AG09319 (cell line): ENCODE results near the gene HOXA1.

Experiments
- DNase-seq: peaks from one replicate; pipeline ENCODE4 v3.0.0-alpha.2; 2010; ENCODE audit warnings: low read depth; ENCODE audit errors: extremely low read depth
- TF ChIP-seq, protein P1 (sequence below): IDR thresholded peaks from 2 replicates; pipeline ENCODE4 v1.5.1; 2011; ENCODE audit warnings: low read depth, mild to moderate bottlenecking, inconsistent platforms, low read length, moderate library complexity

HOXA1 gene

GRCh38 chr7:27114881-27115220 lies 19.1 kb upstream of the HOXA1 start:
- no peak for DNase-seq
- TF ChIP-seq, protein P1, sequence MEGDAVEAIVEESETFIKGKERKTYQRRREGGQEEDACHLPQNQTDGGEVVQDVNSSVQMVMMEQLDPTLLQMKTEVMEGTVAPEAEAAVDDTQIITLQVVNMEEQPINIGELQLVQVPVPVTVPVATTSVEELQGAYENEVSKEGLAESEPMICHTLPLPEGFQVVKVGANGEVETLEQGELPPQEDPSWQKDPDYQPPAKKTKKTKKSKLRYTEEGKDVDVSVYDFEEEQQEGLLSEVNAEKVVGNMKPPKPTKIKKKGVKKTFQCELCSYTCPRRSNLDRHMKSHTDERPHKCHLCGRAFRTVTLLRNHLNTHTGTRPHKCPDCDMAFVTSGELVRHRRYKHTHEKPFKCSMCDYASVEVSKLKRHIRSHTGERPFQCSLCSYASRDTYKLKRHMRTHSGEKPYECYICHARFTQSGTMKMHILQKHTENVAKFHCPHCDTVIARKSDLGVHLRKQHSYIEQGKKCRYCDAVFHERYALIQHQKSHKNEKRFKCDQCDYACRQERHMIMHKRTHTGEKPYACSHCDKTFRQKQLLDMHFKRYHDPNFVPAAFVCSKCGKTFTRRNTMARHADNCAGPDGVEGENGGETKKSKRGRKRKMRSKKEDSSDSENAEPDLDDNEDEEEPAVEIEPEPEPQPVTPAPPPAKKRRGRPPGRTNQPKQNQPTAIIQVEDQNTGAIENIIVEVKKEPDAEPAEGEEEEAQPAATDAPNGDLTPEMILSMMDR, result no peak

GRCh38 chr7:27113991-27114769 lies 18.4 kb upstream of the HOXA1 start:
- TF ChIP-seq, protein P1, result no peak
- no peak for DNase-seq

DNA sequence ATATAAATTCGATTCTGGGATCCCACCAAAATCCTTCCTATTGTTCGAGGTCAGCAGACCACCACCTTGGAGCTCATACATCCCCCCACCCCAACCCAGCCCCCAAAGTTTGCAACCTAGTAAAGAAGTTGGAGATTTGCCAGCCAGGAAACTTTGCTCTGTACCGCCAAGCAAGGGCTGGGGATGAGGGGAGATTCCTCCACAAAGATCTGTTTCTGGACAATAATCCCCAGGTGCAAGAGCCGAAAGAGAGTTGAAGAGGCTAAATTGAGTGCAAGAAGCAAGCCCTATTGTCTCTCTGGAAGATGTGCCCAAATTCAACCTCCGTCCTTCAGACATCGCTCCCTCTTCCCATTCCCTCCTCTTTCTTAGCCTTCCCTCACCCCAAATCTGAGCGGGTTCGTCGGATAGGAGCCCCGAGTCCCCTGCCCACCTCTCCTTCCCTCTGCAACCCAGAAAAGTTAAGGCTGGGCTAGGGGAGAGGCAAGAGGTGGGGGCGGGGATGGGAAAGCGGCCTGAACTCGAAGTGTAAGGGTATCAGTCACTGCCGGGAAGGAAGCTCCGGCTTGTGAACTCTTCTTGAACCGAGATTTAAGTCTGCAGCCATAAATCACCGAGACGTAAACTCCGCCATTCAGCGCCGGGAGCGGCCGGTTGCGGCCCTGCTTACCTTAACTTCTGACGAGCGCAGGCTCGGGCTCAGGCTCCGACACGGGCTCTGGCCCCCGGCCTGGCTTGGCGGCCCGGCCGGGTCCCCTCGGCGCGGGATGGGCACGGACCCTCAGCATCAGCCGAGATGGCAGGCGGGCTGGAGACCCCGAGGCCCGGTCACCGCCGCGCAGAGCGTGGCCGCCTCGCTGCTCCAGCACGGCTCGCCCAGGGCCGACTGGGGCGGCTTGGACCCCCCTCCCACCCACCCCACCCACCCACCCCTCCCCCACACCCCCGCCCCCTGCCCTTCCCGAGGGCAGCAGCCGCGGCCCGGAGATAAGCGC lies 17.5 kb upstream of the HOXA1 start:
- TF ChIP-seq, protein P1, result no peak
- DNase-seq, result no peak

DNA sequence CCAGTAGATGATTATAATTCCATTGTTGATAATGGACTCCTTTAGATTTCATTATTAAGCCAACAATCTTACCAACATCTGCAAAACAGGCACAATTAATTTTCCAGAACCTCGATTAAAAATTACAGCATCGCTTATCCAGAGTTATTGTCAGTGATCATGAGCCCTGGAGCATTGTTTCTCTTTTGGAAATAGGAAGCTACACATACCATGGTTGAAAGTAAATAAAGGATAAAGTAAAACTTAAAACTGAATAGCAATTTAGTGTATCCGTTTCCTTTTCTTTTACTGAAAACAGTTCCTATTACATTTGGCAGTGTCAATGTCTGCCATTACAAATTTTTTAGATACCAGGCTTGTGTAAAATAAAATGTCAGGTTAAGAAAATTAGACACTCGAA lies 16.6 kb upstream of the HOXA1 start:
- DNase-seq, result no peak
- TF ChIP-seq, protein P1, result no peak

GRCh38 chr7:27111751-27112277 lies 16.0 kb upstream of the HOXA1 start:
- TF ChIP-seq, protein P1, result no peak
- DNase-seq, result no peak

- no peak for DNase-seq
- TF ChIP-seq, protein P1, result no peak
These were observed 15.4 kb upstream of the HOXA1 start for GRCh38 chr7:27111042-27111750.
